ENCODE data around the gene HAPSTR1. TPM values are rescaled to one million over a fixed set of nuclear protein-coding genes. Genes with fewer than 3 reads are reported as not detected.
"Not testable (repeated sequence)": the region's sequence is repeated elsewhere in the genome, so short reads cannot be mapped to it uniquely, and the experiment has no call there.

Gene HAPSTR1
- total RNA-seq, 1 experiment from 2014 or later = 24.4 TPM

- no peak overlapping the region for H3K4me3 ChIP-seq (ENCODE audit: low read length)
- peaks cover 11% of the 10 kb centered on the region for H3K4me1 ChIP-seq (ENCODE audit: insufficient read depth, low read length)
- H3F3A ChIP-seq (ENCODE audit: low read length, unreplicated experiment) = peaks cover 4% of the 10 kb centered on the region
- intact Hi-C loops (cut with micrococcal nuclease) = no loop called here
- no peaks in the 10 kb centered on the region for H3K27me3 ChIP-seq (ENCODE audit: low read length)
- H3K36me3 ChIP-seq (ENCODE audit: low read depth, low read length) = no peaks in the 10 kb centered on the region
- no peak for ATAC-seq
- no peak overlapping the region for H3K27ac ChIP-seq (ENCODE audit: low read length)
- no peak overlapping the region for H3K9ac ChIP-seq (ENCODE audit: low read length)
- ChIA-PET POLR2A (ENCODE audit: unreplicated experiment) (no interaction called here), CTCF (no interaction called here)
- no peak for DNase-seq
- H3K9me2 ChIP-seq (replicated peaks; ENCODE audit: low read length) = no peaks in the 10 kb centered on the region
- H3K9me3 ChIP-seq (ENCODE audit: low read length) = no peaks in the 10 kb centered on the region
- no TSS peak for BruUV-seq (replicated peaks)
- H2AFZ ChIP-seq (ENCODE audit: low read length) = no peak overlapping the region
- H4K20me1 ChIP-seq (ENCODE audit: low read length) = no peaks in the 10 kb centered on the region
- TF ChIP-seq CTCF (conservative IDR thresholded peaks at IDR 0.05; ENCODE audit: low read depth, low read length) (no peak), EZH2 (IDR thresholded peaks at IDR 0.05; ENCODE audit: low read length, unreplicated experiment) (no peak), EZH2phosphoT487 (IDR thresholded peaks at IDR 0.05; ENCODE audit: borderline replicate concordance, low read length) (no peak)
- no peak overlapping the region for H3K4me2 ChIP-seq (ENCODE audit: low read length)
- H3K79me2 ChIP-seq (ENCODE audit: low read length) = no peaks in the 10 kb centered on the region
Measured at GRCh38 chr16:9042964-9043680, 48.3 kb upstream of the HAPSTR1 start.

DNA sequence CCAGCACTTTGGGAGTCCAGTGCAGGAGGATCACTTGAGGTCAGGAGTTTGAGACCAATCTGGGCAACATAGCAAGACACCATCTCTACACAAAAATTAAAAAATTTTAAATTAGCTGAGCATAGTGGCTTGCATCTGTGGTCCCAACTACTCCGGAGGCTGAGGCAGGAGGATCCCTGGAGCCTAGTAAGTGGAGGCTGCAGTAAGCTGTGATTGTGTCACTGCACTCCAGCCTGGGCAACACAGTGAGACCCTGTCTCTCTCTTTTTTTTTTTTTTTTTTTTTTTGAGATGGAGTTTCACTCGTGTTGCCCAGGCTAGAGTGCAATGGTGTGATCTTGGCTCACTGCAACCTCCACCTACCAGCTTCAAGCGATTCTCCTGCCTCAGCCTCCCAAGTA lies 45.9 kb upstream of the HAPSTR1 start:
- H4K20me1 ChIP-seq (ENCODE audit: low read length); ATAC-seq; POLR2A ChIA-PET (ENCODE audit: unreplicated experiment); H3F3A ChIP-seq (ENCODE audit: low read length, unreplicated experiment); BruUV-seq (replicated peaks); H3K9ac ChIP-seq (ENCODE audit: low read length); H2AFZ ChIP-seq (ENCODE audit: low read length); H3K9me3 ChIP-seq (ENCODE audit: low read length); H3K36me3 ChIP-seq (ENCODE audit: low read depth, low read length); H3K27ac ChIP-seq (ENCODE audit: low read length); H3K79me2 ChIP-seq (ENCODE audit: low read length); H3K4me2 ChIP-seq (ENCODE audit: low read length); H3K4me3 ChIP-seq (ENCODE audit: low read length); H3K9me2 ChIP-seq (replicated peaks; ENCODE audit: low read length); CTCF ChIA-PET; H3K27me3 ChIP-seq (ENCODE audit: low read length); DNase-seq: not testable (repeated sequence)
- intact Hi-C loops (cut with micrococcal nuclease) = loop anchor here (5.0 kb wide), 1 partner anchor 42 kb away; no protein-coding TSS in a partner anchor
- peaks cover 14% of the 10 kb centered on the region for H3K4me1 ChIP-seq (ENCODE audit: insufficient read depth, low read length)

DNA sequence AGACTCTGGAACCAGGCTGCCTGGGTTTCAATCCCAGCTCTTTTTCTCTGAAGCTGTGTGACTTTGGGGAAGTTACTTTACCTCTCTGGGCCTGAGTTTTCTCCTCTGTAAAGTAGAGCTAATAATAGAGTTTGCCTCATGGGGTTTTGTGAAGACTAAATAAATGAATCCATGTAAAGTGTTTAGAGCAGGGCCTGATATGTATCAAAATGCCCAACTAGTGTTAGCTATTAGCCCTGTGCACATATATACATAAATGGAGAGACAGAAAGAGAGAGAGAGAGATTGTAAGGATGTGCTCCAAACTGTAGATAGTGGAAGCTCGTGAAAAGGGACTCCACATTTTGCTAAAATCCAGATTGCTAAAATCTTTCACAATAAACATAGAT lies 44.8 kb upstream of the HAPSTR1 start:
- DNase-seq (no peak), ATAC-seq (no peak)
- BruUV-seq (replicated peaks) = no TSS peak
- H3K9me3 ChIP-seq (ENCODE audit: low read length) = no peaks in the 10 kb centered on the region
- H3K9ac ChIP-seq (ENCODE audit: low read length) = no peak overlapping the region
- H3K36me3 ChIP-seq (ENCODE audit: low read depth, low read length) = no peaks in the 10 kb centered on the region
- H3K27me3 ChIP-seq (ENCODE audit: low read length) = no peaks in the 10 kb centered on the region
- no peak overlapping the region for H3K4me3 ChIP-seq (ENCODE audit: low read length)
- no peak overlapping the region for H2AFZ ChIP-seq (ENCODE audit: low read length)
- intact Hi-C loops (cut with micrococcal nuclease) = loop anchor here (5.0 kb wide), 1 partner anchor 41 kb away; no protein-coding TSS in a partner anchor
- H3K4me1 ChIP-seq (ENCODE audit: insufficient read depth, low read length) = peaks cover 14% of the 10 kb centered on the region
- peaks cover 4% of the 10 kb centered on the region for H3F3A ChIP-seq (ENCODE audit: low read length, unreplicated experiment)
- H3K9me2 ChIP-seq (replicated peaks; ENCODE audit: low read length) = no peaks in the 10 kb centered on the region
- CTCF ChIA-PET = interaction anchor here (0.6 kb wide), 1 partner anchor 14 kb away, joined by 3 read pairs; no protein-coding TSS in a partner anchor
- TF ChIP-seq EZH2phosphoT487 (IDR thresholded peaks at IDR 0.05; ENCODE audit: borderline replicate concordance, low read length) = no peak
- TF ChIP-seq CTCF (conservative IDR thresholded peaks at IDR 0.05; ENCODE audit: low read depth, low read length) = no peak
- no peak for TF ChIP-seq EZH2 (IDR thresholded peaks at IDR 0.05; ENCODE audit: low read length, unreplicated experiment)
- H3K27ac ChIP-seq (ENCODE audit: low read length) = no peak overlapping the region
- H3K79me2 ChIP-seq (ENCODE audit: low read length) = no peaks in the 10 kb centered on the region
- POLR2A ChIA-PET (ENCODE audit: unreplicated experiment) = no interaction called here
- H3K4me2 ChIP-seq (ENCODE audit: low read length) = no peak overlapping the region
- H4K20me1 ChIP-seq (ENCODE audit: low read length) = no peaks in the 10 kb centered on the region

Data from PC-3 (cell line).